ENCODE results near the gene ZSCAN21. TPM values are rescaled to one million over a fixed set of nuclear protein-coding genes. Genes with fewer than 3 reads are reported as not detected.
"Not testable (repeated sequence)": the region's sequence is repeated elsewhere in the genome, so short reads cannot be mapped to it uniquely, and the experiment has no call there.

The ZSCAN21 gene
- total RNA-seq, 1 donor from 2014 or later = 11.6 TPM

DNA sequence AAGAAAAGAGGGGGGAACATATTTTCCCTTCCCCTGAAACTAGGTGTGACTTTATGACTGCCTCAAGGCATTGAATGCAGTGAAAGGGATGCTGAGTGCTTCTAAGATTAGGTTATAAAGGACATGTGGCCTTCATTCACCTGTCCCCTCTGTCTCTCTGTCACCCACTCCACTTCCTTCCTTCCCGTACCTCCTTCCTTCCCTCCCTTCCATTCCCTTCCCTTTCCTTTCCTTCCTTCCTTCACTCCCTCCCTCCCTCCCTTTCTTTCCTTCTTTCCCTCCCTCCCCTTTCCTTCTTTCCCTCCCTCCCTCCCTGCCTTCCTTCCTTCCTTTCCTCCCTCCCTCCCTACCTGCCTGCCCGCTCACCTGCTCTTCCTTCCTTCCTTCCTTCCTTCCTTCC, 38.7 kb upstream of the ZSCAN21 start:
- no peak for FAIRE-seq
- DNase-seq (ENCODE audit: low read depth) = no peak
- TF ChIP-seq, protein P1, sequence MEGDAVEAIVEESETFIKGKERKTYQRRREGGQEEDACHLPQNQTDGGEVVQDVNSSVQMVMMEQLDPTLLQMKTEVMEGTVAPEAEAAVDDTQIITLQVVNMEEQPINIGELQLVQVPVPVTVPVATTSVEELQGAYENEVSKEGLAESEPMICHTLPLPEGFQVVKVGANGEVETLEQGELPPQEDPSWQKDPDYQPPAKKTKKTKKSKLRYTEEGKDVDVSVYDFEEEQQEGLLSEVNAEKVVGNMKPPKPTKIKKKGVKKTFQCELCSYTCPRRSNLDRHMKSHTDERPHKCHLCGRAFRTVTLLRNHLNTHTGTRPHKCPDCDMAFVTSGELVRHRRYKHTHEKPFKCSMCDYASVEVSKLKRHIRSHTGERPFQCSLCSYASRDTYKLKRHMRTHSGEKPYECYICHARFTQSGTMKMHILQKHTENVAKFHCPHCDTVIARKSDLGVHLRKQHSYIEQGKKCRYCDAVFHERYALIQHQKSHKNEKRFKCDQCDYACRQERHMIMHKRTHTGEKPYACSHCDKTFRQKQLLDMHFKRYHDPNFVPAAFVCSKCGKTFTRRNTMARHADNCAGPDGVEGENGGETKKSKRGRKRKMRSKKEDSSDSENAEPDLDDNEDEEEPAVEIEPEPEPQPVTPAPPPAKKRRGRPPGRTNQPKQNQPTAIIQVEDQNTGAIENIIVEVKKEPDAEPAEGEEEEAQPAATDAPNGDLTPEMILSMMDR (IDR thresholded peaks at IDR 0.05; ENCODE audit: insufficient read depth, low read length, severe bottlenecking) = no peak
- Histone ChIP-seq H3K27me3 (ENCODE audit: control insufficient read depth, insufficient read depth, low read length) (no peaks in the 10 kb centered on the region), H3K4me3 (ENCODE audit: low read depth, low read length) (no peak overlapping the region), H3K36me3 (ENCODE audit: control insufficient read depth, insufficient read depth, low read length) (no peaks in the 10 kb centered on the region)

DNA sequence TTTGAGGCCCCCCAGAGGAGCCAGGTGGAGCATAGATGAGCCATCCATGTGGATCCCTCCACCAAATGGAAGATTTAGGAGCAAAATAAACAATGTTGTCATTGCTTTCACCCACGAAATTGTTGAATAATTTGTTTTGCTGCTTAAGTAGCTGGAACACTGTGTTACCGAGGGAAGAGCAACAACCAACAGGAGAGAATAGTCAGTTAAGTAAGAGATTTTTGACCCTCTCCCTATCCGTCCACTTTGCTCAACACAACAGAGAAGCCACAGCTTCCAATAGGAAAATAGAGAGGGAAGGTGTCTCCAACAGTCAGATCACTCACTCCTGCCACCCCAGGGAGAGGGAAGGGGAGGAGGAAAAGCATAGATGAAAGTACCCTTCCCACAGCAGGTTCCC, 38.1 kb upstream of the ZSCAN21 start:
- DNase-seq (ENCODE audit: low read depth) = no peak
- no peaks in the 10 kb centered on the region for H3K27me3 ChIP-seq (ENCODE audit: control insufficient read depth, insufficient read depth, low read length)
- TF ChIP-seq, protein P1 (IDR thresholded peaks at IDR 0.05; ENCODE audit: insufficient read depth, low read length, severe bottlenecking) = no peak
- no peaks in the 10 kb centered on the region for H3K36me3 ChIP-seq (ENCODE audit: control insufficient read depth, insufficient read depth, low read length)
- H3K4me3 ChIP-seq (ENCODE audit: low read depth, low read length) = no peak overlapping the region
- no peak for FAIRE-seq

DNA sequence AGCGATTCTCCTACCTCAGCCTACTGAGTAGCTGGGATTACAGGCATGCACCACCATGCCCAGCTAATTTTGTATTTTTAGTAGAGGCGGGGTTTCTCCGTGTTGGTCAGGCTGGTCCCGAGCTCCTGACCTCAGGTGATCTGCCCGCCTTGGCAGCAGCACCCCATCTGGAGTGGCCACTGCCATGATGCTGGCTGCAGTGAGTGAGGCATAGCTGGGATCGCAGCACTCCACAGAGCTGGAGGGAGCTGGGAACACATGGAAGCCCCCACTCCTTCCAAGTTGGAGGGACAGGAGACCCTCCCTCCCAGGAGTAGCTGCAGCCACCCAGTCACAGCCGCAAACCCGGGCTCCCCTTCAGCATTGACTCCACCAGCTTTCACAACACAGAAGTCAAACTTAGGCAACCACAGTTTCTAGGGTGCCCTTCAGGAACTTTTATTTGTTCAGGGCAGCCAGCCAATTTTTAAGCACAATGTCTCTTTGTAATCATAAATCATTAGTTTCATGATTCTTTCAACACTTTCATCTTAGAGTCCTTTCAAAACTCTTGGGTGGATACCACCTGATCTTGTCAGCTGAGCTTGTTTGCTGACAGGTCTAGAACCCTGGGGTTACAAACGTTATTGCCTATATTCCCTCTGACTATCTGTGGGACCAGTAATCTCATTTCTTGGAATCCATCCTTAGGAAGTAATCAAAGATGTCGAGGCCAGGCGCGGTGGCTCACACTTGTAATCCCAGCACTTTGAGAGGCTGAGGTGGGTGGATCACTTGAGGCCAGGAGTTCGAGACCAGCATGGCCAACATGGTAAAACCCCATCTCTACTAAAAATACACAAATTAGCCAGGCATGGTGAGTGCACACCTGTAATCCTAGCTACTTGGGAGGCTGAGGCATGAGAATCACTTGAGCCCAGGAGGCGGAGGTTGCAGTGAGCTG, 36.9 kb upstream of the ZSCAN21 start:
- DNase-seq (ENCODE audit: low read depth) = peak; percentile 69
- FAIRE-seq; H3K36me3 ChIP-seq (ENCODE audit: control insufficient read depth, insufficient read depth, low read length); H3K4me3 ChIP-seq (ENCODE audit: low read depth, low read length); H3K27me3 ChIP-seq (ENCODE audit: control insufficient read depth, insufficient read depth, low read length): not testable (repeated sequence)

DNA sequence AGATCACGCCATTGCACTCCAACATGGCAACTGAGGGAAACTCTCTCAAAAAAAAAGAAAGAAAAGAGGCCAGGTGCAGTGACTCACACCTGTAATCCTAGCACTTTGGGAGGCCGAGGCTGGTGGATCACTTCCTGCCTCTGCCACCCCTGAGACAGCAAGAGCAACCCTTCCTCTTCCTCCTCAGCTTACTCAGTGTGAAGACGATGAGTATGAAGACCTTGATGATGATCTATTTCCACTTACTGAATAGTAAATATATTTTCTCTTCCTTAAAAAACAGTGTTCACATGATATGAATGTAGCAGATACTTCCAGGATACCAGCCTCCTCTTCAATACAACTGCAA, 36.3 kb upstream of the ZSCAN21 start:
- TF ChIP-seq, protein P1 (IDR thresholded peaks at IDR 0.05; ENCODE audit: insufficient read depth, low read length, severe bottlenecking) = no peak
- H3K27me3 ChIP-seq (ENCODE audit: control insufficient read depth, insufficient read depth, low read length) = no peaks in the 10 kb centered on the region
- DNase-seq (ENCODE audit: low read depth) (peak; percentile 82), FAIRE-seq (no peak)
- no peak overlapping the region for H3K4me3 ChIP-seq (ENCODE audit: low read depth, low read length)
- H3K36me3 ChIP-seq (ENCODE audit: control insufficient read depth, insufficient read depth, low read length) = no peaks in the 10 kb centered on the region

DNA sequence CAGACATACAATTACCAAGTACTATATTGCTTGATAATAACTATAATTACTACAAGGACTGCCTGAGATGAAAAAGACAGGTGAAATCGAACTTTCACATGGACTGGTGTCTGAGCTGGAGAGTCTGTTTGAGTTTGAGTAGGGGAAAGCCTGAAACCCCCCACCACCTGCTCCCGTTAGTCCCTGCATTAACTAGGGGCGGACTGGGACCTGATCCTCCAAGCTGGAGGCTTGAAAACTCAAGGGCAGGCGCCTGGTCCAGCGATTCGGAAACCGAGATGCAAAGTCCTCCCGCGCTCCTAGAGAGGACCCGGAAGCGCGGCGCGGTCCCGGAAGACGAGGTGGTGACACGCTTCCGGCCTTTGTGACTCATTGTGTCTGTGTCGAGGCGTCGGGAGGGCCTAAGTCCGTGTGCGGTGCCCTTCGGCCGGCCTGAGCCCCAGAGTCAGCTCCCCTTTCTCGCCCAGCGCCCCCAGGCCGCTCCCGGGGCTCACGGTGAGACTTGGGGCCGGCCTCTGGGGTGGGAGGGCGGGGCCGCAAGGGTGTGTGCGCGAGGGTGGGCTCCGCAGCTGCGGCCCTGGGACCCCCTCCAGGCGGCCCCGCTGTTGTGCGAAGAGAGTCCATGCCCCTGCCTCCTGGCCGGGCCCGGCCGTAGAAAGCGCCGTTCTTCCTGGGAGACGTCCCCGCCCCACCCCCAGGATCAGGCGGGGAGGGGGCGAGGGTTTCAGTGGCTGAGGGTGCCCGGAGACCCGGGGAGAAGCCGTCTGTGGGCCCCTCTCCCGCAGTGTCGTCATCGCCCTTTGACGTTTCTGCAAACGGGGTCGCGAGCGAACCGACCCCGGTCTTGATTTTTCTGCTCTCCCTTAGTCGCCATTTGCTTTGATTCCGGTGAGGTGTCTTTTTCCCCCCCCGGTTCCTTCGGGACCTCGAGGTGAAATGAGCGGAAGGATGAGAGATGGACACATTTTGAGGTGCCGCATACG, 34.1 kb upstream of the ZSCAN21 start, which contains the start of gene ZKSCAN1:
ZKSCAN1 (plus strand) TSS at position 365 of the 983 bp plus-strand sequence. CDS start 7,911 bp downstream, outside the sequence.
- peak; percentile 78 for DNase-seq (ENCODE audit: low read depth)
- H3K36me3 ChIP-seq (ENCODE audit: control insufficient read depth, insufficient read depth, low read length) = no peaks in the 10 kb centered on the region
- H3K4me3 ChIP-seq (ENCODE audit: low read depth, low read length) = peak within 1 kb of the TSS; percentile 92
- TF ChIP-seq, protein P1 (IDR thresholded peaks at IDR 0.05; ENCODE audit: insufficient read depth, low read length, severe bottlenecking) = no peak
- H3K27me3 ChIP-seq (ENCODE audit: control insufficient read depth, insufficient read depth, low read length) = no peaks in the 10 kb centered on the region
- FAIRE-seq = no peak

Data from bronchial epithelial cell (primary cell).